Muscle of leg (tissue), 11 donors: Measurements from ENCODE around the gene TMEM61. TPM values are rescaled to one million over a fixed set of nuclear protein-coding genes. Genes with fewer than 3 reads are reported as not detected.

Experiments
- DNase-seq: peaks from one replicate; pipeline ENCODE4 v3.0.0; 2013
- H3K27ac ChIP-seq: one replicate; pipeline ENCODE4 v1.5.1; 2013; ENCODE audit warnings: mild to moderate bottlenecking, low read length, control low read depth
- H3K27me3 ChIP-seq: one replicate; pipeline ENCODE4 v1.6.1; 2013; ENCODE audit warnings: low read length; ENCODE audit not compliant: control insufficient read depth, insufficient read depth
- H3K36me3 ChIP-seq: one replicate; pipeline ENCODE4 v1.6.1; 2013; ENCODE audit warnings: low read length; ENCODE audit not compliant: control insufficient read depth, insufficient read depth
- H3K4me1 ChIP-seq: one replicate; pipeline ENCODE4 v1.6.1; 2013; ENCODE audit warnings: low read length; ENCODE audit not compliant: control insufficient read depth, insufficient read depth
- H3K4me3 ChIP-seq: one replicate; pipeline ENCODE4 v1.5.1; 2013; ENCODE audit warnings: low read length, control low read depth
- H3K9me3 ChIP-seq: replicated peaks from 2 replicates; pipeline ENCODE4 v1.6.1; 2013; ENCODE audit warnings: low read depth, low read length; ENCODE audit not compliant: control insufficient read depth
- WGBS: methylation state at CpG from one replicate; pipeline ENCODE4 v1.1.5; 2013; ENCODE audit warnings: missing lambda C conversion rate; ENCODE audit not compliant: insufficient coverage; 5-methylcytosine and 5-hydroxymethylcytosine counted together
- polyA plus RNA-seq, 8 donors: library from polyadenylated mRNA; unstranded; fragments of 120-200 nt; gene quantifications; one replicate each; pipeline versions ENCODE4 v1.2.1 to v1.2.3, GENCODE V29; 2013; ENCODE audit warnings: inconsistent platforms in 1 of 8, low replicate concordance in 1 of 8; ENCODE audit not compliant: insufficient read length in 8 of 8, insufficient read depth in 1 of 8
- total RNA-seq: library from RNA; stranded (reverse); fragments of 120-200 nt; gene quantifications from one replicate; pipeline ENCODE4 v1.2.4, GENCODE V29; 2013

The TMEM61 gene
- total and polyA plus RNA-seq, 9 donors = 0.04 to 0.56 (median 0.11) TPM; not detected in 6

- DNase-seq = no peak
- Histone ChIP-seq H3K4me1 (peaks cover 8% of the 10 kb centered on the region), H3K27me3 (peaks cover 34% of the 10 kb centered on the region), H3K9me3 (no peaks in the 10 kb centered on the region), H3K4me3 (no peak overlapping the region), H3K36me3 (no peaks in the 10 kb centered on the region), H3K27ac (no peak overlapping the region)
- WGBS = 38% methylated on average over 9 of the region's 12 CpGs
These were observed 11.5 kb downstream of the TMEM61 start for GRCh38 chr1:54991939-54992338.

DNA sequence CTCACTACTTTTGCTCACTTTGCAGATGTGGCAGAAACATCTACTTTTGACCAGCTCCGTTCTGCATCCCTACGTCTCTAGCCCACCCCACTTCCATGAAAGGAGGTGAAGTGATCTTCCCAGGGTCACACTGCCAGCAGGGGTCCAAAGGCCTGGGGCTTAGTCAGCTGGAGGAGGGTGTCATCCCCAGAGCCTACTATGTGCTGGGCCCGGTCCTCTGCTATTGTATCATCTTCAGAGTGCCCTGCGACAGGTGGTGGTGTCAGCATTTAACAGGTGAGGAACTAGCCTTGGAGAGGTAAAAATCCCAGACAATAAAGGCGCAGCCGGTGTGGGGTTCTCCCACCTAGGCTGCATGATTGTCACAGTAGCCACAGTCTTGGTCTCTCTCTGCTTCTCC is 12.7 kb downstream of the TMEM61 start:
- no peak overlapping the region for H3K4me3 ChIP-seq
- peaks cover 46% of the 10 kb centered on the region for H3K27me3 ChIP-seq
- no peak overlapping the region for H3K27ac ChIP-seq
- DNase-seq = no peak
- H3K36me3 ChIP-seq = no peaks in the 10 kb centered on the region
- peaks cover 8% of the 10 kb centered on the region for H3K4me1 ChIP-seq
- 75% methylated on average over 2 of the region's 6 CpGs for WGBS
- no peaks in the 10 kb centered on the region for H3K9me3 ChIP-seq

- Histone ChIP-seq H3K9me3 (no peaks in the 10 kb centered on the region), H3K4me1 (peaks cover 5% of the 10 kb centered on the region), H3K27ac (no peak overlapping the region), H3K27me3 (peaks cover 59% of the 10 kb centered on the region), H3K4me3 (no peak overlapping the region), H3K36me3 (no peaks in the 10 kb centered on the region)
- DNase-seq = no peak
- WGBS = 35% methylated on average over 6 of the region's 6 CpGs
These were observed 14.0 kb downstream of the TMEM61 start for GRCh38 chr1:54994355-54994990.

- WGBS = 52% methylated on average over 10 of the region's 12 CpGs
These were observed 14.8 kb downstream of the TMEM61 start for GRCh38 chr1:54995013-54995760.

DNA sequence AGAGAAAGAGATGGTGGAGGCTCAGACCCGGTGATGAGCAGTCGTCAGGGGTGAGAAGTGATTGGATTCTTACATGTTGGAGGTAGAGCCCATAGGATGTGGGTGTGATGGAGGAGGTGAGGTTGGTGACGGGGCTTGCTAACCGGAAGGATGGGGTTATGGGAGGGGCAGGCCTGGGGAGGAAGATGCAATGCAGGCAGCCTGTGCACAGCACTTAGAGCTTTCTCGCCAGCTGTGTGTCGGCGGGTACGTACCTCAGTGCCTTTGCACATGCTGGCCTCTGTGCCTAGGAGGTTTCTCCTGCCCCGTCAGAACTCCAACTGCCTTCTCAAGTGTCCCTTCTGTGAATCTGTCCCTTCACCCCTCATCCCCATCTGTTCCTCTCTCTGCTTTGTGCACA is 15.4 kb downstream of the TMEM61 start:
- 83% methylated on average over 9 of the region's 9 CpGs for WGBS
- H3K27me3 ChIP-seq = peaks cover 68% of the 10 kb centered on the region

More at GRCh38 chr1:54995013-54995760, 14.8 kb downstream of the TMEM61 start:
- H3K27me3 ChIP-seq = peaks cover 63% of the 10 kb centered on the region
- H3K36me3 ChIP-seq = no peaks in the 10 kb centered on the region
- no peak overlapping the region for H3K27ac ChIP-seq
- no peak for DNase-seq
- no peak overlapping the region for H3K4me3 ChIP-seq
- no peaks in the 10 kb centered on the region for H3K9me3 ChIP-seq
- peaks cover 5% of the 10 kb centered on the region for H3K4me1 ChIP-seq

GRCh38 chr1:54996359-54996868 is 16.0 kb downstream of the TMEM61 start:
- Histone ChIP-seq H3K36me3 (no peaks in the 10 kb centered on the region), H3K27me3 (peaks cover 72% of the 10 kb centered on the region), H3K4me1 (peaks cover 5% of the 10 kb centered on the region), H3K4me3 (no peak overlapping the region), H3K27ac (no peak overlapping the region), H3K9me3 (no peaks in the 10 kb centered on the region)
- 2% methylated on average over 7 of the region's 23 CpGs for WGBS
- peak; percentile 67 for DNase-seq

More for the DNA sequence above, 15.4 kb downstream of the TMEM61 start:
- Histone ChIP-seq H3K4me3 (no peak overlapping the region), H3K36me3 (no peaks in the 10 kb centered on the region), H3K9me3 (no peaks in the 10 kb centered on the region), H3K27ac (no peak overlapping the region), H3K4me1 (peaks cover 5% of the 10 kb centered on the region)
- no peak for DNase-seq

GRCh38 chr1:54996869-54997710 is 16.7 kb downstream of the TMEM61 start:
- Histone ChIP-seq H3K4me1 (peaks cover 5% of the 10 kb centered on the region), H3K36me3 (no peaks in the 10 kb centered on the region), H3K27me3 (peaks cover 71% of the 10 kb centered on the region), H3K4me3 (no peak overlapping the region), H3K27ac (no peak overlapping the region), H3K9me3 (no peaks in the 10 kb centered on the region)
- WGBS = 4% methylated on average over 38 of the region's 46 CpGs
- DNase-seq = no peak

GRCh38 chr1:54997711-54997986 is 17.2 kb downstream of the TMEM61 start:
- WGBS = 36% methylated on average over 6 of the region's 6 CpGs
- Histone ChIP-seq H3K27me3 (peaks cover 71% of the 10 kb centered on the region), H3K9me3 (no peaks in the 10 kb centered on the region), H3K4me1 (peaks cover 5% of the 10 kb centered on the region), H3K4me3 (no peak overlapping the region), H3K27ac (no peak overlapping the region), H3K36me3 (no peaks in the 10 kb centered on the region)
- no peak for DNase-seq

- peaks cover 71% of the 10 kb centered on the region for H3K27me3 ChIP-seq
- H3K4me3 ChIP-seq = no peak overlapping the region
- H3K36me3 ChIP-seq = no peaks in the 10 kb centered on the region
- H3K27ac ChIP-seq = no peak overlapping the region
- no peaks in the 10 kb centered on the region for H3K9me3 ChIP-seq
- DNase-seq = no peak
- WGBS = 74% methylated on average over 5 of the region's 6 CpGs
- H3K4me1 ChIP-seq = peaks cover 5% of the 10 kb centered on the region
These were observed 17.7 kb downstream of the TMEM61 start for GRCh38 chr1:54998100-54998499.

DNA sequence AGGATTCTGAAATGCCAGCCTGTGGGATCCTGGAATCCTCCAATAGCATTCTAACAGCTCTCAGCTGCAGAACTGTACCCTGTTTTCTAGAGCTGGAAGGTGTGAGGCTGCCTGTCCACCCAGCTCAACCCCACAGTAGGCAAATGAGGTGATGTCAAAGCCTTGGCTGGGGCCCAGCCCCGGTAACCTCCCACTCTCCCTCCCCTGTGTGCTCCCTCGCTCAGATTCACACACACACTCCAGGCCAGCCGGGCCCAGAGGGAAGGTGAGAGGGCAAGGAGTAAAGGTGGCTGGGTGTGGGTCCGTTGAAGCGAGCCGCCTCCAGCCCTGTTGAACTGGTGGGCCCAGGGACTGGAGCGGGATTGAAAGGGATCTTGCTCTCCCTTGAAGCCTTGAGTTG is 18.2 kb downstream of the TMEM61 start, which contains the start of gene BSND:
Gene BSND, plus strand, starts transcription at position 257 of the 400 bp plus-strand sequence. CDS start 254 bp downstream, outside the sequence.
- Histone ChIP-seq H3K27me3 (peaks cover 71% of the 10 kb centered on the region), H3K27ac (no peak within 1 kb of the TSS), H3K36me3 (no peaks in the 10 kb centered on the region), H3K4me1 (peaks cover 5% of the 10 kb centered on the region), H3K9me3 (no peaks in the 10 kb centered on the region), H3K4me3 (no peak within 1 kb of the TSS)
- no peak for DNase-seq
- WGBS = 69% methylated on average over 5 of the region's 7 CpGs
